SK-N-SH (cell line): ENCODE measurements around the gene SEMA6C. TPM values are rescaled to one million over a fixed set of nuclear protein-coding genes. Genes with fewer than 3 reads are reported as not detected.

Experiments used
- CTCF ChIA-PET: fragments of 300-600, 350-600 bp; formaldehyde crosslinking; extraction: SDS; loops from one replicate; lab custom pipeline; 2021; lab: Yijun Ruan, JAX
- POLR2A ChIA-PET: fragments of 350-600 bp; sonication (Branson Sonifier 250); formaldehyde crosslinking; extraction: SDS; loops from one replicate; lab custom pipeline; 2020; ENCODE audit warnings: antibody characterized with exemption, inconsistent platforms; lab: Yijun Ruan, JAX
- DNase-seq: peaks from one replicate; pipeline ENCODE4 v3.0.0; 2012
- H2AFZ ChIP-seq: fragments of 200-600 bp; sonication (generic); 2 replicates; pipeline ENCODE4 v1.8.1; 2016; ENCODE audit warnings: antibody characterized with exemption, mild to moderate bottlenecking, low read depth
- H3F3A ChIP-seq: fragments of 200-600 bp; sonication (generic); replicated peaks from 2 replicates; pipeline ENCODE3; 2016; ENCODE audit warnings: antibody characterized with exemption, mild to moderate bottlenecking; ENCODE audit not compliant: insufficient read depth
- H3K27ac ChIP-seq, 2 experiments: fragments of 200-500 bp in 1 of 2; fragments of 200-600 bp in 1 of 2; sonication (Bioruptor generic) in 1 of 2; sonication (generic), shearing (Covaris generic) in 1 of 2; 2 replicates each; pipeline versions ENCODE4 v1.5.1 to v1.6.1; 2014 to 2016; ENCODE audit warnings: low read depth in 2 of 2, inconsistent platforms in 1 of 2, low read length in 1 of 2, mild to moderate bottlenecking in 1 of 2, mixed read lengths in 1 of 2
- H3K27me3 ChIP-seq: fragments of 200-600 bp; sonication (generic), shearing (Covaris generic); 2 replicates; pipeline ENCODE4 v1.6.1; 2016; ENCODE audit warnings: mixed run types; ENCODE audit not compliant: insufficient read depth
- H3K36me3 ChIP-seq, 2 experiments: fragments of 200-500 bp in 1 of 2; fragments of 200-600 bp in 1 of 2; sonication (Bioruptor generic) in 1 of 2; sonication (generic) in 1 of 2; replicated peaks in 1 of 2; 2 replicates each; pipeline versions ENCODE3 to v1.5.1; 2014 to 2016; ENCODE audit warnings: low read length in 1 of 2, mild to moderate bottlenecking in 1 of 2; ENCODE audit not compliant: insufficient read depth in 2 of 2, control insufficient read depth in 1 of 2
- H3K4me1 ChIP-seq, 2 experiments: fragments of 200-500 bp in 1 of 2; fragments of 200-600 bp in 1 of 2; sonication (Bioruptor generic) in 1 of 2; sonication (generic), shearing (Covaris generic) in 1 of 2; 2 replicates each; pipeline versions ENCODE4 v1.5.1 to v1.6.1; 2014 to 2016; ENCODE audit warnings: low read depth in 1 of 2, low read length in 1 of 2, mixed run types in 1 of 2; ENCODE audit not compliant: insufficient read depth in 2 of 2, control insufficient read depth in 1 of 2
- H3K4me2 ChIP-seq: fragments of 200-600 bp; sonication (generic), shearing (Covaris generic); 2 replicates; pipeline ENCODE4 v1.6.1; 2017; ENCODE audit warnings: mixed run types
- H3K4me3 ChIP-seq, 2 experiments: fragments of 200-500 bp in 1 of 2; fragments of 200-600 bp in 1 of 2; sonication (Bioruptor generic) in 1 of 2; sonication (generic), shearing (Covaris generic) in 1 of 2; 2 replicates each; pipeline versions ENCODE4 v1.5.1 to v1.8.1; 2014 to 2016; ENCODE audit warnings: low read depth in 2 of 2, inconsistent platforms in 1 of 2, low read length in 1 of 2, mild to moderate bottlenecking in 1 of 2, mixed read lengths in 1 of 2, moderate library complexity in 1 of 2
- H3K79me2 ChIP-seq: fragments of 200-600 bp; sonication (generic); 2 replicates; pipeline ENCODE4 v1.8.1; 2017; ENCODE audit warnings: mild to moderate bottlenecking; ENCODE audit not compliant: insufficient read depth
- H3K9ac ChIP-seq: fragments of 200-600 bp; sonication (generic); 2 replicates; pipeline ENCODE4 v1.6.1; 2017; ENCODE audit warnings: mixed run types
- H3K9me2 ChIP-seq: fragments of 200-600 bp; sonication (generic); 2 replicates; pipeline ENCODE4 v1.6.1; 2017; ENCODE audit warnings: mixed run types
- H3K9me3 ChIP-seq: fragments of 200-600 bp; sonication (generic); 2 replicates; pipeline ENCODE4 v1.6.1; 2017; ENCODE audit warnings: mixed run types, mild to moderate bottlenecking, moderate library complexity
- H4K20me1 ChIP-seq: fragments of 200-600 bp; sonication (generic); 2 replicates; pipeline ENCODE4 v1.6.1; 2017; ENCODE audit warnings: mild to moderate bottlenecking, mixed run types; ENCODE audit not compliant: insufficient read depth
- CHD2 ChIP-seq: fragments of 150-350 bp; IDR thresholded peaks from 2 replicates; pipeline ENCODE4 v1.6.1; 2018; ENCODE audit warnings: low read length; ENCODE audit not compliant: partially characterized antibody
- ELF1 ChIP-seq: IDR thresholded peaks from 2 replicates; pipeline ENCODE4 v1.4.0; 2012
- EP300 ChIP-seq, 2 experiments: IDR thresholded peaks; 2 replicates each; pipeline versions ENCODE4 v1.4.0 to v1.6.1; 2012; ENCODE audit warnings: borderline replicate concordance in 1 of 2, low read depth in 1 of 2, low read length in 1 of 2
- GABPA ChIP-seq: IDR thresholded peaks from 2 replicates; pipeline ENCODE4 v1.4.0; 2012; ENCODE audit warnings: low read depth, mild to moderate bottlenecking
- GATA2 ChIP-seq: sonication (generic); formaldehyde crosslinking; IDR thresholded peaks from 2 replicates; pipeline ENCODE4 v1.5.0; 2020; ENCODE audit warnings: mild to moderate bottlenecking, missing genetic modification reagents
- JUND ChIP-seq: IDR thresholded peaks from 2 replicates; pipeline ENCODE4 v1.4.0; 2012
- MAX ChIP-seq: IDR thresholded peaks from 2 replicates; pipeline ENCODE4 v1.4.0; 2012; ENCODE audit warnings: low read depth
- POLR2AphosphoS5 ChIP-seq: IDR thresholded peaks from 2 replicates; pipeline ENCODE4 v1.6.1; 2012; ENCODE audit warnings: low read depth, low read length
- RAD21 ChIP-seq: IDR thresholded peaks from 2 replicates; pipeline ENCODE4 v1.6.1; 2012; ENCODE audit warnings: mild to moderate bottlenecking, low read length
- REST ChIP-seq: IDR thresholded peaks from 2 replicates; pipeline ENCODE4 v1.6.1; 2012; ENCODE audit warnings: mild to moderate bottlenecking, low read depth, low read length, moderate library complexity
- YY1 ChIP-seq: IDR thresholded peaks from 2 replicates; pipeline ENCODE4 v1.4.0; 2012; ENCODE audit warnings: low read depth, mild to moderate bottlenecking
- WGBS: methylation state at CpG from one replicate; pipeline ENCODE4 v1.1.6; 2017; ENCODE audit warnings: low lambda C conversion rate; 5-methylcytosine and 5-hydroxymethylcytosine counted together
- polyA plus RNA-seq, 3 experiments: library from polyadenylated mRNA; depleted of rRNA; stranded (reverse); fragments of >200 nt; gene quantifications; 2 replicates each; pipeline ENCODE4 v1.2.3, GENCODE V29; 2012
- TF ChIP-seq, protein P1 (sequence below): IDR thresholded peaks from 2 replicates; pipeline ENCODE4 v1.4.0; 2012; ENCODE audit warnings: low read depth, borderline replicate concordance

SEMA6C gene
- polyA plus RNA-seq, 1 of the 3 experiments (the other 2 are of a cell fraction): 4.0 TPM

DNA sequence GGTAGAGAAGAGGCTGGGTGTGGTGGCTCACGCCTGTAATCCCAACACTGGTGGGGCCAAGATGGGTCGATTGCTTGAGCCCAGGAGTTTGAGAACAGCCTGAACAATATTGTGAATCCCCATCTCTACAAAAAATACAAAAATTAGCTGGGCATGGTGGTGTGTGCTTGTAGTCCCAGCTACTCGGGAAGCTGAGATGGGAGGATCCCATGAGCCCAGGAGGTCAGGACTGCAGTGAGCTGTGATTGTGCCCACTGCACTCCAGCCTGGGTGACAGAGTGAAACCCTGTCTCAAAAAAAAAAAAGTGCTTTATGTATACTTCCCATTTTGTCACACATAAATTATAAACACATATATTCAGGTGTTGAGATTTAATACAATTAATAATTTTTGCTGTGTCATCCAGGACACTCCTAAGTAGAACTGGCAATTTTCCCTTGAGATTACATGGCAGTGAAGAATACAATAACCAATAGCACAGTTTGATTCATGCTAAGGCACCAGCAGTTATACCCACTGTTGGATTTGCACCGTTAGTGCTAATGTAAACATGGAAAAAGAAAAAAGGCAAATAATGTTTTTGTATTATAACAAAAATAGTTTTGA lies 60.4 kb downstream of the SEMA6C start:
- Histone ChIP-seq H3K9me2 (no peaks in the 10 kb centered on the region), H3K4me3 (no peak overlapping the region), H3K4me1 (no peaks in the 10 kb centered on the region), H3K79me2 (no peaks in the 10 kb centered on the region), H3F3A (peaks cover 3% of the 10 kb centered on the region), H3K36me3 (no peaks in the 10 kb centered on the region), H3K9me3 (no peaks in the 10 kb centered on the region), H3K27me3 (no peaks in the 10 kb centered on the region), H4K20me1 (no peaks in the 10 kb centered on the region)
- ChIA-PET POLR2A (no interaction called here), CTCF (interaction anchor here (0.8 to 1.6 kb wide), 4 partner anchors 14 to 69 kb away, joined by 3 to 5 read pairs (median 4); partner anchors contain the start of gene GABPB2)
- no peak for TF ChIP-seq REST
- TF ChIP-seq POLR2AphosphoS5: no peak
- TF ChIP-seq, protein P1, sequence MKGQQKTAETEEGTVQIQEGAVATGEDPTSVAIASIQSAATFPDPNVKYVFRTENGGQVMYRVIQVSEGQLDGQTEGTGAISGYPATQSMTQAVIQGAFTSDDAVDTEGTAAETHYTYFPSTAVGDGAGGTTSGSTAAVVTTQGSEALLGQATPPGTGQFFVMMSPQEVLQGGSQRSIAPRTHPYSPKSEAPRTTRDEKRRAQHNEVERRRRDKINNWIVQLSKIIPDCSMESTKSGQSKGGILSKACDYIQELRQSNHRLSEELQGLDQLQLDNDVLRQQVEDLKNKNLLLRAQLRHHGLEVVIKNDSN: no peak
- TF ChIP-seq ELF1: no peak
- no peak for TF ChIP-seq GABPA
- TF ChIP-seq JUND: no peak
- TF ChIP-seq CHD2: no peak
- TF ChIP-seq RAD21: no peak
- TF ChIP-seq MAX: no peak
- TF ChIP-seq YY1: no peak
- no peak for TF ChIP-seq GATA2
- no peak for TF ChIP-seq EP300 (IDR thresholded peaks at IDR 0.05; ENCODE audit: borderline replicate concordance in 1 of 2, low read depth in 1 of 2, low read length in 1 of 2)
- TF ChIP-seq, all 33 proteins: peak for 0
- H3K27ac ChIP-seq: no peak overlapping the region
- 80% methylated on average over 4 of the region's 4 CpGs for WGBS
- H3K4me2 ChIP-seq: no peak overlapping the region
- H2AFZ ChIP-seq: no peak overlapping the region
- no peak overlapping the region for H3K9ac ChIP-seq
- DNase-seq: no peak

Other genes with a start within 250 kb of the SEMA6C start
- 29.9 and 43.0 TPM in 2 replicates for gene SETDB1, start 220.3 kb downstream of the SEMA6C start, polyA plus RNA-seq (2012; rRNA removed)
- gene CERS2, start 171.8 kb downstream of the SEMA6C start, polyA plus RNA-seq (2012; rRNA removed): 150 and 225 TPM in 2 replicates
- gene ANXA9, start 164.3 kb downstream of the SEMA6C start, polyA plus RNA-seq (2012; rRNA removed): 0.07 and 0.21 TPM in 2 replicates
- gene MINDY1, start 139.7 kb downstream of the SEMA6C start, polyA plus RNA-seq (2012; rRNA removed): 6.0 and 6.7 TPM in 2 replicates
- gene PRUNE1, start 138.2 kb downstream of the SEMA6C start, polyA plus RNA-seq (2012; rRNA removed): 7.3 and 8.2 TPM in 2 replicates
- gene BNIPL, start 110.0 kb downstream of the SEMA6C start, polyA plus RNA-seq (2012; rRNA removed): 0.12 and 0.16 TPM in 2 replicates
- gene C1orf56, start 98.9 kb downstream of the SEMA6C start, polyA plus RNA-seq (2012; rRNA removed): 3.0 and 5.5 TPM in 2 replicates
- gene CDC42SE1, start 87.0 kb downstream of the SEMA6C start, polyA plus RNA-seq (2012; rRNA removed): 47.8 and 65.6 TPM in 2 replicates
- 26.7 and 33.8 TPM in 2 replicates for gene MLLT11, start 86.2 kb downstream of the SEMA6C start, polyA plus RNA-seq (2012; rRNA removed)
- gene GABPB2, start 75.9 kb downstream of the SEMA6C start, polyA plus RNA-seq (2012; rRNA removed): 2.4 and 3.9 TPM in 2 replicates
- not detected in 2 replicates for gene TNFAIP8L2, start 10.0 kb upstream of the SEMA6C start, polyA plus RNA-seq (2012; rRNA removed)
- gene LYSMD1, start 19.3 kb upstream of the SEMA6C start, polyA plus RNA-seq (2012; rRNA removed): 4.5 and 5.1 TPM in 2 replicates
- gene SCNM1, start 19.5 kb upstream of the SEMA6C start, polyA plus RNA-seq (2012; rRNA removed): 23.4 and 27.8 TPM in 2 replicates
- gene TMOD4, start 29.4 kb upstream of the SEMA6C start, polyA plus RNA-seq (2012; rRNA removed): 0.57 and 0.59 TPM in 2 replicates
- 80.2 and 104 TPM in 2 replicates for gene VPS72, start 43.6 kb upstream of the SEMA6C start, polyA plus RNA-seq (2012; rRNA removed)
- gene PIP5K1A, start 51.9 kb upstream of the SEMA6C start, polyA plus RNA-seq (2012; rRNA removed): 66.0 and 94.1 TPM in 2 replicates
- gene PSMD4, start 108.1 kb upstream of the SEMA6C start, polyA plus RNA-seq (2012; rRNA removed): 419 and 518 TPM in 2 replicates
- gene ZNF687, start 135.7 kb upstream of the SEMA6C start, polyA plus RNA-seq (2012; rRNA removed): 14.6 and 15.8 TPM in 2 replicates
- gene PI4KB, start 180.8 kb upstream of the SEMA6C start, polyA plus RNA-seq (2012; rRNA removed): 62.9 and 76.6 TPM in 2 replicates
- 29.1 and 49.0 TPM in 2 replicates for gene RFX5, start 200.6 kb upstream of the SEMA6C start, polyA plus RNA-seq (2012; rRNA removed)
- gene SELENBP1, start 226.1 kb upstream of the SEMA6C start, polyA plus RNA-seq (2012; rRNA removed): 0.11 and 0.16 TPM in 2 replicates